Esophagus muscularis mucosa (tissue), 4 donors: ENCODE measurements around the gene TENM4. TPM values are rescaled to one million over a fixed set of nuclear protein-coding genes. Genes with fewer than 3 reads are reported as not detected.

ENCODE experiments used
- DNase-seq: peaks from one replicate; pipeline ENCODE4 v3.0.0-alpha.2; 2017; ENCODE audit errors: extremely low spot score
- H3K27ac ChIP-seq, 4 donors: fragments of 200-600 bp; sonication (generic); replicated peaks in 1 of 4; 1 replicate in 3 of 4; 2 replicates in 1 of 4; pipeline ENCODE4 v1.5.1; 2016 to 2019; ENCODE audit warnings: mild to moderate bottlenecking in 1 of 4
- H3K27me3 ChIP-seq, 4 donors: fragments of 200-600 bp; sonication (generic); one replicate each; pipeline versions ENCODE4 v1.5.1 to v1.6.0; 2016 to 2019
- H3K36me3 ChIP-seq, 4 donors: fragments of 200-600 bp; sonication (generic); one replicate each; pipeline ENCODE4 v1.5.1; 2016 to 2019
- H3K4me1 ChIP-seq, 4 donors: fragments of 200-600 bp; sonication (generic); one replicate each; pipeline ENCODE4 v1.5.1; 2016 to 2019
- H3K4me3 ChIP-seq, 4 donors: fragments of 200-600 bp; sonication (generic); 1 replicate in 2 of 4; 2 replicates in 2 of 4; pipeline ENCODE4 v1.5.1; 2016 to 2019; ENCODE audit warnings: mild to moderate bottlenecking in 4 of 4, moderate library complexity in 1 of 4
- H3K9me3 ChIP-seq, 4 donors: fragments of 200-600 bp; sonication (generic); 1 replicate in 3 of 4; 2 replicates in 1 of 4; pipeline ENCODE4 v1.5.1; 2016 to 2019
- CTCF ChIP-seq, 3 experiments: fragments of 200-600 bp in 2 of 3; fragments of 450-650 bp in 1 of 3; sonication (generic) in 2 of 3; IDR thresholded peaks; one replicate each; pipeline ENCODE4 v1.5.1; 2017 to 2019; ENCODE audit warnings: antibody characterized with exemption in 3 of 3, mild to moderate bottlenecking in 2 of 3, moderate library complexity in 1 of 3
- EP300 ChIP-seq: sonication (generic); formaldehyde crosslinking; IDR thresholded peaks from one replicate; pipeline ENCODE4 v1.6.1; 2017; ENCODE audit warnings: antibody characterized with exemption
- POLR2A ChIP-seq: fragments of 450-650 bp; IDR thresholded peaks from one replicate; pipeline ENCODE4 v1.6.1; 2017; ENCODE audit warnings: antibody characterized with exemption, moderate library complexity, mild to moderate bottlenecking, low read depth
- POLR2AphosphoS5 ChIP-seq, 2 donors: sonication (generic); formaldehyde crosslinking; IDR thresholded peaks; one replicate each; pipeline ENCODE4 v1.6.1; 2017; ENCODE audit warnings: antibody characterized with exemption in 2 of 2
- WGBS: methylation state at CpG from one replicate; pipeline ENCODE4 v1.1.5; 2018; 5-methylcytosine and 5-hydroxymethylcytosine counted together
- intact Hi-C: fragments of 100-400 bp; cut with DNase I; formaldehyde crosslinking; loops from one replicate; pipeline ENCODE4 v1.15.1; 2023
- total RNA-seq, 4 donors: library from RNA; depleted of rRNA; stranded (reverse); fragments of >200 nt; gene quantifications; one replicate each; pipeline versions ENCODE4 v1.1.0 to v1.2.1, GENCODE V29; 2016

Gene TENM4
- total RNA-seq, 4 donors from 2014 or later, result 4.1 to 9.6 (median 8.0) TPM

- Histone ChIP-seq H3K27me3 (no peaks in the 10 kb centered on the region), H3K4me3 (no peak overlapping the region), H3K4me1 (peaks cover 0 to 8% (median 6%) of the 10 kb centered on the region in 4 donors), H3K9me3 (no peaks in the 10 kb centered on the region), H3K36me3 (no peaks in the 10 kb centered on the region), H3K27ac (no peak overlapping the region)
- 65% methylated on average over 3 of the region's 3 CpGs for WGBS
- intact Hi-C loops, result loop anchor here (10.0 kb wide), 1 partner anchor 114 kb away; no protein-coding TSS in a partner anchor
- DNase-seq, result no peak
- TF ChIP-seq CTCF (IDR thresholded peaks at IDR 0.05) (no peak), POLR2AphosphoS5 (IDR thresholded peaks at IDR 0.05) (no peak), POLR2A (no peak), EP300 (no peak)
These were observed 261.7 kb downstream of the TENM4 start for GRCh38 chr11:79179087-79179486.

- Histone ChIP-seq H3K9me3 (no peaks in the 10 kb centered on the region), H3K36me3 (no peaks in the 10 kb centered on the region), H3K4me3 (peak overlapping the region in 1 of 4 donors; percentile 6), H3K4me1 (peaks cover 10 to 21% (median 16%) of the 10 kb centered on the region in 4 donors), H3K27ac (peak overlapping the region; percentile 14 to 59 (median 44)), H3K27me3 (no peaks in the 10 kb centered on the region)
- intact Hi-C loops, result loop anchor here (10.0 kb wide), 1 partner anchor 110 kb away; no protein-coding TSS in a partner anchor
- TF ChIP-seq EP300 (no peak), POLR2AphosphoS5 (IDR thresholded peaks at IDR 0.05) (no peak), POLR2A (no peak), CTCF (IDR thresholded peaks at IDR 0.05) (no peak)
- DNase-seq, result no peak
- 44% methylated on average over 7 of the region's 7 CpGs for WGBS
These were observed 266.5 kb downstream of the TENM4 start for GRCh38 chr11:79174045-79175008.

- H3K4me3 ChIP-seq, result peak overlapping the region in 1 of 4 donors; percentile 6
- no peaks in the 10 kb centered on the region for H3K27me3 ChIP-seq
- no peaks in the 10 kb centered on the region for H3K9me3 ChIP-seq
- intact Hi-C loops, result loop anchor here (10.0 kb wide), 1 partner anchor 109 kb away; no protein-coding TSS in a partner anchor
- H3K4me1 ChIP-seq, result peaks cover 10 to 21% (median 16%) of the 10 kb centered on the region in 4 donors
- peak in 1 of 2 donors; percentile 55 for TF ChIP-seq POLR2AphosphoS5 (IDR thresholded peaks at IDR 0.05)
- no peak for TF ChIP-seq CTCF (IDR thresholded peaks at IDR 0.05)
- 46% methylated on average over 5 of the region's 5 CpGs for WGBS
- H3K27ac ChIP-seq, result peak overlapping the region; percentile 14 to 59 (median 44)
- H3K36me3 ChIP-seq, result no peaks in the 10 kb centered on the region
- DNase-seq, result no peak
These were observed 267.2 kb downstream of the TENM4 start for GRCh38 chr11:79173615-79174014.

GRCh38 chr11:79170321-79170720 is 270.5 kb downstream of the TENM4 start:
- no peaks in the 10 kb centered on the region for H3K27me3 ChIP-seq
- no peak for DNase-seq
- no peak overlapping the region for H3K4me3 ChIP-seq
- H3K36me3 ChIP-seq, result no peaks in the 10 kb centered on the region
- H3K9me3 ChIP-seq, result no peaks in the 10 kb centered on the region
- intact Hi-C loops, result loop anchor here (10.0 kb wide), 1 partner anchor 106 kb away; no protein-coding TSS in a partner anchor
- no peak for TF ChIP-seq EP300
- no peak overlapping the region for H3K27ac ChIP-seq
- H3K4me1 ChIP-seq, result peaks cover 10 to 21% (median 16%) of the 10 kb centered on the region in 4 donors
- 78% methylated on average over 2 of the region's 2 CpGs for WGBS

- intact Hi-C loops, result no loop called here
- Histone ChIP-seq H3K4me1 (peaks cover 6 to 8% (median 6%) of the 10 kb centered on the region in 4 donors), H3K27me3 (no peaks in the 10 kb centered on the region), H3K36me3 (no peaks in the 10 kb centered on the region), H3K4me3 (no peak overlapping the region), H3K27ac (no peak overlapping the region), H3K9me3 (no peaks in the 10 kb centered on the region)
- WGBS, result 85% methylated on average over 3 of the region's 3 CpGs
- TF ChIP-seq CTCF (IDR thresholded peaks at IDR 0.05), result no peak
- TF ChIP-seq POLR2AphosphoS5 (IDR thresholded peaks at IDR 0.05), result no peak
- no peak for TF ChIP-seq EP300
- no peak for TF ChIP-seq POLR2A
- DNase-seq, result peak; percentile 68
These were observed 272.2 kb downstream of the TENM4 start for GRCh38 chr11:79168530-79169110.
